LNCaP clone FGC (cell line): Measurements from ENCODE around the gene SPTBN1.

Experiments
- DNase-seq: peaks from one replicate; pipeline ENCODE4 v3.0.0-alpha.2; 2011; ENCODE audit warnings: low read depth
- H3K4me3 ChIP-seq: 2 replicates; pipeline ENCODE4 v1.5.1; 2011; ENCODE audit warnings: mild to moderate bottlenecking, low read depth, low read length, control low read depth
- CTCF ChIP-seq: IDR thresholded peaks from 2 replicates; pipeline ENCODE4 v1.5.1; 2012; ENCODE audit warnings: mild to moderate bottlenecking; ENCODE audit not compliant: control insufficient read depth, insufficient read depth; ENCODE audit errors: extremely low read depth

SPTBN1 gene

GRCh38 chr2:54649191-54649590 is 193.1 kb downstream of the SPTBN1 start:
- no peak for DNase-seq
- no peak overlapping the region for H3K4me3 ChIP-seq
- TF ChIP-seq CTCF: no peak

- DNase-seq: no peak
- no peak overlapping the region for H3K4me3 ChIP-seq
- no peak for TF ChIP-seq CTCF
Observed at GRCh38 chr2:54649633-54650032, 193.5 kb downstream of the SPTBN1 start.

DNA sequence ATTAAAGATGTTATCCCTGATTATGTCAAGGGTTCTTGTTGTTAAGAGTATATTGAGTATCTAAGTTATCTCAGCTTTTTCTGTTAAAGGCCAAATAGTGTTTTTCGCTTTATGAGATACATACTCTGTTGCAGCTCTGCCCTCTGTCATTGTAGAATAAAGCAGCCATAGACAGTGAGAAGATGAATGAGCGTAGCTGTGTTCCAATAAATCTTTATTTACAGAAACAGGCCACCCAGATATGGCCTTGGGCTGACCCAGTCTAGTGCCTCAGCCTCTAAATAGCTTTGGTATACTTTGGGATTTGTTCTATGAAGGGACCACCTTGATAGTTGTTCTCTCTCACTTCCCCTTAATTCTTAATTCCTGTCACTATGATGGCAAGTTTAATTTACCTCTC is 194.5 kb downstream of the SPTBN1 start:
- no peak for TF ChIP-seq CTCF
- H3K4me3 ChIP-seq: no peak overlapping the region
- no peak for DNase-seq

DNA sequence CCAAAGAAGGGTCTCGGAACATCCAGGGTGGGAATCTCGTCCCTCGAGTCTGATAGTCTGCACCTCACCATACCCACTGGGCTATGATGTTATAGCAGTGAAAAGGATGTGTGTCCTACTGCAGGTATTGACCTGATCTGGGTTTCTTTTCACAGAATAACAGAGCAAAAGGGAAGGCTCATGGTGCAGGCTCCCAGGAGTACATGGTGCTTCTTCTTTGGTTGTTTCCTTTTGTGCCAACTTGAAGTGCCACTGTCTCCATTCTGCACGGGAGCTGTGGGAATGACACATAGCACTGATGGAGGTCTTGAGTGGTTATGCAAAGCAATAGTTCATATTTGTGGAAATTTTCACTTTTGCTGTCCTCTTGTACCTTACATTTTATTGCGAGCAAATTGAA is 195.2 kb downstream of the SPTBN1 start:
- DNase-seq: no peak
- H3K4me3 ChIP-seq: no peak overlapping the region
- TF ChIP-seq CTCF: no peak

GRCh38 chr2:54652540-54652939 is 196.4 kb downstream of the SPTBN1 start:
- TF ChIP-seq CTCF: no peak
- no peak for DNase-seq
- H3K4me3 ChIP-seq: no peak overlapping the region

DNA sequence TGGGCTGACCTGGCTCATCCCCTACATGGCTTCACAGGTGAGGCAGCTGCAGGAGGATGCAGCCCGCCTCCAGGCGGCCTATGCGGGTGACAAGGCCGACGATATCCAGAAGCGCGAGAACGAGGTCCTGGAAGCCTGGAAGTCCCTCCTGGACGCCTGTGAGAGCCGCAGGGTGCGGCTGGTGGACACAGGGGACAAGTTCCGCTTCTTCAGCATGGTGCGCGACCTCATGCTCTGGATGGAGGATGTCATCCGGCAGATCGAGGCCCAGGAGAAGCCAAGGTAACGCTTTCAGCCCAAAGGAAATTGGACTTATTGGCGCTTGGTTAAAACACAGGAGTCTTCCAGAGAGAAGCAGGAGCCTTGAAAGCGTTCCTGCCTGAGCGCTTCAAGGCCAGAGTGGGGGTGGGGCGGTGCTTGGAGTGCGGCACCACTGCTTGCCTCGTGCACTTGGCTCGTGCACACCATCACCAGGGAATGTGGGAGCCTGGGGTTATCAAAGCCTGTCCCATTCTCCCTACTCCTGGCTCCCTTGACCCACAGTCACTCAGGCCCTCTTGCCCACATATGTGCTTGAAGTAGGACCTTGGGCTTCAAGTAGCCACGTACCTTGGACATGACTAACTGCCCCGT is 197.6 kb downstream of the SPTBN1 start:
- TF ChIP-seq CTCF: no peak

More for the DNA sequence above, 197.6 kb downstream of the SPTBN1 start:
- DNase-seq: no peak
- H3K4me3 ChIP-seq: no peak overlapping the region
